ENCODE data around the gene PPFIA1.

PPFIA1 gene

DNA sequence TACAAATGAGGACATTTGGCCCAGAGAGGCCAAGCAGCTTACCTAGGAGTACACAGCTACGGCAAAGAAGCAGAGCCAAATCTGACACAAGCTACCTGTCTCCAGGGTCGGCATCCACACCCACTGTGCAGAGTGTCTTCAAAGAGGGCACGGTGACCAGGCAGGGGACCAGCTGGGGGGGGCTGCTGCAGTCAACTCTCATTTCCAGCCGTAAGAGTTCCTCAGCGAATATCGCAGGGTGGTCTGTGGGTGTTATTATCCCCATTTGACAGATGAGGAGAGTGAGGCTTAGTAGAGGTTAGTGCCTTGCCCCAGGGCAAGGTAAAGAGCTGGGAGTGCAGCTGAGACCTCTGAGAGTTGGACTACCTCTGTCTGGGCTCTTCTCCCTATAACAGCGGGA, 7.1 kb upstream of the PPFIA1 start:
- TF ChIP-seq, protein P1, sequence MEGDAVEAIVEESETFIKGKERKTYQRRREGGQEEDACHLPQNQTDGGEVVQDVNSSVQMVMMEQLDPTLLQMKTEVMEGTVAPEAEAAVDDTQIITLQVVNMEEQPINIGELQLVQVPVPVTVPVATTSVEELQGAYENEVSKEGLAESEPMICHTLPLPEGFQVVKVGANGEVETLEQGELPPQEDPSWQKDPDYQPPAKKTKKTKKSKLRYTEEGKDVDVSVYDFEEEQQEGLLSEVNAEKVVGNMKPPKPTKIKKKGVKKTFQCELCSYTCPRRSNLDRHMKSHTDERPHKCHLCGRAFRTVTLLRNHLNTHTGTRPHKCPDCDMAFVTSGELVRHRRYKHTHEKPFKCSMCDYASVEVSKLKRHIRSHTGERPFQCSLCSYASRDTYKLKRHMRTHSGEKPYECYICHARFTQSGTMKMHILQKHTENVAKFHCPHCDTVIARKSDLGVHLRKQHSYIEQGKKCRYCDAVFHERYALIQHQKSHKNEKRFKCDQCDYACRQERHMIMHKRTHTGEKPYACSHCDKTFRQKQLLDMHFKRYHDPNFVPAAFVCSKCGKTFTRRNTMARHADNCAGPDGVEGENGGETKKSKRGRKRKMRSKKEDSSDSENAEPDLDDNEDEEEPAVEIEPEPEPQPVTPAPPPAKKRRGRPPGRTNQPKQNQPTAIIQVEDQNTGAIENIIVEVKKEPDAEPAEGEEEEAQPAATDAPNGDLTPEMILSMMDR (IDR thresholded peaks at IDR 0.05; ENCODE audit: low read length, missing control alignments), result no peak
- H3K4me3 ChIP-seq (replicated peaks; ENCODE audit: low read depth, low read length), result no peak overlapping the region
- no peak for DNase-seq (ENCODE audit: low read depth)

- DNase-seq (ENCODE audit: low read depth), result no peak
- no peak overlapping the region for H3K4me3 ChIP-seq (replicated peaks; ENCODE audit: low read depth, low read length)
- TF ChIP-seq, protein P1 (IDR thresholded peaks at IDR 0.05; ENCODE audit: low read length, missing control alignments), result no peak
Measured at GRCh38 chr11:70265341-70265740, 5.1 kb upstream of the PPFIA1 start.

- no peak overlapping the region for H3K4me3 ChIP-seq (replicated peaks; ENCODE audit: low read depth, low read length)
- DNase-seq (ENCODE audit: low read depth), result no peak
- TF ChIP-seq, protein P1 (IDR thresholded peaks at IDR 0.05; ENCODE audit: low read length, missing control alignments), result no peak
Measured at GRCh38 chr11:70267405-70267950, 3.0 kb upstream of the PPFIA1 start.

DNA sequence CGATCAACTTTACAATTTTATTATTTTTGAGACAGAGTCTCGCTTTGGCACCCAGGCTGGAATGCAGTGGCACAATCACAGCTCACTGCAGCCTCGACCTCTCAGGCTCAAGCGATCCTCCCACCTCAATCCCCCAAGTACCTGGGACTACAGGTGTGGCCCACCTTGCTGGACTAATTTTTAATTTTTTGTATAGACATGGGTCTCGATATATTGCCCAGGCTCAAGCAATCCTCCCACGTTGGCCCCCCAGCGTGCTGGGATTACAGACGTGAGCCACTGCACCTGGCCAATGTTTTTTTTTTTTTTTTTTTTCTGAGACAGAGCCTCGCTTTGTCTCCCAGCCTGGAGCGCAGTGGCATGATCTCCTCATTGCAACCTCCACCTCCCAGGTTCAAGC, 2.0 kb upstream of the PPFIA1 start:
- TF ChIP-seq, protein P1 (IDR thresholded peaks at IDR 0.05; ENCODE audit: low read length, missing control alignments), result no peak
- no peak for DNase-seq (ENCODE audit: low read depth)
- no peak overlapping the region for H3K4me3 ChIP-seq (replicated peaks; ENCODE audit: low read depth, low read length)

GRCh38 chr11:70270877-70271648, 573 bp downstream of the PPFIA1 start:
- peak; percentile 73 for DNase-seq (ENCODE audit: low read depth)
- TF ChIP-seq, protein P1 (IDR thresholded peaks at IDR 0.05; ENCODE audit: low read length, missing control alignments), result no peak
- H3K4me3 ChIP-seq (replicated peaks; ENCODE audit: low read depth, low read length), result peak overlapping the region; percentile 81

GRCh38 chr11:70271649-70271953, 1.1 kb downstream of the PPFIA1 start:
- H3K4me3 ChIP-seq (replicated peaks; ENCODE audit: low read depth, low read length), result peak overlapping the region; percentile 81

More at GRCh38 chr11:70271649-70271953, 1.1 kb downstream of the PPFIA1 start:
- TF ChIP-seq, protein P1 (IDR thresholded peaks at IDR 0.05; ENCODE audit: low read length, missing control alignments), result no peak
- DNase-seq (ENCODE audit: low read depth), result no peak

Data from fibroblast of pulmonary artery (primary cell).